WTC11 (cell line): ENCODE data around the gene EXOC4. TPM values are rescaled to one million over a fixed set of nuclear protein-coding genes. Genes with fewer than 3 reads are reported as not detected.

Experiments
- ATAC-seq: fragments of 200-7000 bp; cut with Tn5 transposase; 2 replicates; pipeline ENCODE4 v1.10.0; 2021; ENCODE audit warnings: mild to moderate bottlenecking, moderate library complexity
- CTCF ChIA-PET: fragments of 300-600 bp; sonication (Branson Sonifier 250); formaldehyde crosslinking; loops from one replicate; lab custom pipeline; 2021; ENCODE audit warnings: antibody characterized with exemption; lab: Charles Lee
- POLR2A ChIA-PET: fragments of 350-600 bp; sonication (Branson Sonifier 250); formaldehyde crosslinking; loops from one replicate; lab custom pipeline; 2021; ENCODE audit warnings: antibody characterized with exemption; lab: Charles Lee
- DNase-seq: peaks from one replicate; pipeline ENCODE4 v3.0.0; 2021; ENCODE audit warnings: low spot score
- H3K27ac Mint-ChIP-seq: 2 replicates; pipeline ENCODE4 v1.8.0; 2021; ENCODE audit warnings: mixed read lengths
- H3K27me3 Mint-ChIP-seq: 2 replicates; pipeline ENCODE4 v1.8.0; 2021; ENCODE audit warnings: low read depth, mild to moderate bottlenecking, moderate library complexity, mixed read lengths
- H3K36me3 Mint-ChIP-seq: 2 replicates; pipeline ENCODE4 v1.8.0; 2021; ENCODE audit warnings: mixed read lengths
- H3K4me1 Mint-ChIP-seq: 2 replicates; pipeline ENCODE4 v1.8.0; 2022; ENCODE audit warnings: mixed read lengths
- H3K4me3 Mint-ChIP-seq: 2 replicates; pipeline ENCODE4 v1.8.0; 2021; ENCODE audit warnings: mild to moderate bottlenecking, moderate library complexity, mixed read lengths
- H3K9me3 Mint-ChIP-seq: 2 replicates; pipeline ENCODE4 v1.8.0; 2021; ENCODE audit warnings: mixed read lengths
- ATF1 ChIP-seq: sonication (generic); formaldehyde crosslinking; IDR thresholded peaks from 2 replicates; pipeline ENCODE4 v1.8.1; 2023; ENCODE audit warnings: mild to moderate bottlenecking, moderate library complexity, missing genetic modification reagents
- ERG ChIP-seq: fragments of 250-450 bp; sonication (Bioruptor Pico); IDR thresholded peaks from 2 replicates; pipeline ENCODE4 v1.8.0; 2021; ENCODE audit warnings: mild to moderate bottlenecking
- ESRRA ChIP-seq: sonication (generic); formaldehyde crosslinking; IDR thresholded peaks from 2 replicates; pipeline ENCODE4 v1.8.1; 2022; ENCODE audit warnings: mild to moderate bottlenecking, missing genetic modification reagents, borderline replicate concordance
- FOXP1 ChIP-seq: sonication (generic); formaldehyde crosslinking; IDR thresholded peaks from 2 replicates; pipeline ENCODE4 v1.8.0; 2022; ENCODE audit warnings: missing genetic modification reagents, mild to moderate bottlenecking, moderate library complexity, borderline replicate concordance
- GABPB1 ChIP-seq: sonication (generic); formaldehyde crosslinking; IDR thresholded peaks from 2 replicates; pipeline ENCODE4 v1.8.1; 2023; ENCODE audit warnings: mild to moderate bottlenecking, missing genetic modification reagents
- GTF2I ChIP-seq: fragments of 250-450 bp; sonication (Bioruptor Pico); conservative IDR thresholded peaks from 2 replicates; pipeline ENCODE4 v1.4.0; 2021; ENCODE audit warnings: mild to moderate bottlenecking
- IRF1 ChIP-seq: sonication (generic); formaldehyde crosslinking; IDR thresholded peaks from 2 replicates; pipeline ENCODE4 v1.8.0; 2023; ENCODE audit warnings: missing genetic modification reagents
- JAZF1 ChIP-seq: fragments of 250-450 bp; sonication (Bioruptor Pico); IDR thresholded peaks from 2 replicates; pipeline ENCODE4 v1.9.0; 2021; ENCODE audit warnings: moderate library complexity, mild to moderate bottlenecking, inconsistent platforms
- KAT7 ChIP-seq: sonication (generic); formaldehyde crosslinking; IDR thresholded peaks from 2 replicates; pipeline ENCODE4 v1.8.1; 2023; ENCODE audit warnings: missing genetic modification reagents, mild to moderate bottlenecking, borderline replicate concordance
- NFE2L1 ChIP-seq: sonication (generic); formaldehyde crosslinking; IDR thresholded peaks from 2 replicates; pipeline ENCODE4 v1.8.1; 2023; ENCODE audit warnings: missing genetic modification reagents
- RORB ChIP-seq: fragments of 250-450 bp; sonication (Bioruptor Pico); IDR thresholded peaks from 2 replicates; pipeline ENCODE4 v1.9.0; 2021; ENCODE audit warnings: mild to moderate bottlenecking
- SMAD3 ChIP-seq: sonication (generic); formaldehyde crosslinking; IDR thresholded peaks from 2 replicates; pipeline ENCODE4 v1.8.0; 2022; ENCODE audit warnings: missing genetic modification reagents, mild to moderate bottlenecking, borderline replicate concordance
- TCF7 ChIP-seq: sonication (generic); formaldehyde crosslinking; IDR thresholded peaks from 2 replicates; pipeline ENCODE4 v1.8.0; 2022; ENCODE audit warnings: mild to moderate bottlenecking, low read depth, missing genetic modification reagents, moderate library complexity
- TEAD1 ChIP-seq: sonication (generic); formaldehyde crosslinking; IDR thresholded peaks from 2 replicates; pipeline ENCODE4 v1.8.0; 2022; ENCODE audit warnings: mild to moderate bottlenecking, missing genetic modification reagents
- TP53 ChIP-seq: sonication (generic); formaldehyde crosslinking; IDR thresholded peaks from 2 replicates; pipeline ENCODE4 v1.8.1; 2023; ENCODE audit warnings: mild to moderate bottlenecking, missing genetic modification reagents
- USF1 ChIP-seq: sonication (generic); formaldehyde crosslinking; IDR thresholded peaks from 2 replicates; pipeline ENCODE4 v1.8.0; 2022; ENCODE audit warnings: mild to moderate bottlenecking, missing genetic modification reagents
- USF2 ChIP-seq: sonication (generic); formaldehyde crosslinking; IDR thresholded peaks from 2 replicates; pipeline ENCODE4 v1.8.1; 2023; ENCODE audit warnings: mild to moderate bottlenecking, missing genetic modification reagents, moderate library complexity
- ZMAT4 ChIP-seq: fragments of 250-450 bp; sonication (Bioruptor Pico); IDR thresholded peaks from 2 replicates; pipeline ENCODE4 v1.9.0; 2021; ENCODE audit warnings: mild to moderate bottlenecking
- ZSCAN18 ChIP-seq: fragments of 250-450 bp; sonication (Bioruptor Pico); IDR thresholded peaks from 2 replicates; pipeline ENCODE4 v2.1.2; 2022; ENCODE audit warnings: mild to moderate bottlenecking, moderate library complexity
- total RNA-seq: library from RNA; stranded (reverse); gene quantifications from 3 replicates; pipeline ENCODE4 v1.2.3, GENCODE V29; 2021

Gene EXOC4
- total RNA-seq, 1 experiment from 2014 or later = 62.0 TPM

- no peaks in the 10 kb centered on the region for H3K36me3 Mint-ChIP-seq
- DNase-seq (no peak), ATAC-seq (no peak; the same call in 1 of the 2 replicates)
- H3K4me3 Mint-ChIP-seq = no peak overlapping the region
- no peak overlapping the region for H3K27ac Mint-ChIP-seq
- CTCF ChIA-PET = interaction anchor here (1.2 to 4.4 kb wide), 2 partner anchors 10 to 119 kb away, joined by 4 to 29 read pairs; no protein-coding TSS in a partner anchor
- H3K9me3 Mint-ChIP-seq = no peaks in the 10 kb centered on the region
- H3K27me3 Mint-ChIP-seq = peaks cover 3% of the 10 kb centered on the region
- POLR2A ChIA-PET = no interaction called here
- TF ChIP-seq NFE2L1 (CRISPR knock-in tag) (no peak), TP53 (CRISPR knock-in tag) (no peak), FOXP1 (CRISPR knock-in tag) (no peak), ERG (CRISPR knock-in tag) (no peak), IRF1 (no peak), ESRRA (CRISPR knock-in tag) (no peak), ZMAT4 (CRISPR knock-in tag) (no peak), TCF7 (CRISPR knock-in tag) (no peak), KAT7 (no peak), TEAD1 (no peak), GTF2I (CRISPR knock-in tag) (no peak), JAZF1 (no peak), RORB (no peak), GABPB1 (no peak), USF1 (CRISPR knock-in tag) (no peak), SMAD3 (CRISPR knock-in tag) (no peak)
- H3K4me1 Mint-ChIP-seq = peaks cover 42% of the 10 kb centered on the region
Observed at GRCh38 chr7:134021836-134022235, 769.0 kb downstream of the EXOC4 start.

GRCh38 chr7:134022286-134022911 is 769.5 kb downstream of the EXOC4 start:
- no peak overlapping the region for H3K4me3 Mint-ChIP-seq
- CTCF ChIA-PET = interaction anchor here (1.2 to 4.4 kb wide), 2 partner anchors 10 to 119 kb away, joined by 4 to 29 read pairs; no protein-coding TSS in a partner anchor
- H3K27me3 Mint-ChIP-seq = peaks cover 7% of the 10 kb centered on the region
- H3K9me3 Mint-ChIP-seq = no peaks in the 10 kb centered on the region
- no peak for ATAC-seq
- peaks cover 41% of the 10 kb centered on the region for H3K4me1 Mint-ChIP-seq
- TF ChIP-seq USF2 (no peak), ZSCAN18 (no peak), ATF1 (no peak)
- POLR2A ChIA-PET = no interaction called here
- DNase-seq = no peak
- H3K36me3 Mint-ChIP-seq = no peaks in the 10 kb centered on the region; the same call in 1 of the 2 replicates
- no peak overlapping the region for H3K27ac Mint-ChIP-seq
